Measurements from ENCODE around the gene PCDHGC4.
A peak's percentile ranks its signal among the peaks of the same experiment; 100 is the strongest.

The PCDHGC4 gene

DNA sequence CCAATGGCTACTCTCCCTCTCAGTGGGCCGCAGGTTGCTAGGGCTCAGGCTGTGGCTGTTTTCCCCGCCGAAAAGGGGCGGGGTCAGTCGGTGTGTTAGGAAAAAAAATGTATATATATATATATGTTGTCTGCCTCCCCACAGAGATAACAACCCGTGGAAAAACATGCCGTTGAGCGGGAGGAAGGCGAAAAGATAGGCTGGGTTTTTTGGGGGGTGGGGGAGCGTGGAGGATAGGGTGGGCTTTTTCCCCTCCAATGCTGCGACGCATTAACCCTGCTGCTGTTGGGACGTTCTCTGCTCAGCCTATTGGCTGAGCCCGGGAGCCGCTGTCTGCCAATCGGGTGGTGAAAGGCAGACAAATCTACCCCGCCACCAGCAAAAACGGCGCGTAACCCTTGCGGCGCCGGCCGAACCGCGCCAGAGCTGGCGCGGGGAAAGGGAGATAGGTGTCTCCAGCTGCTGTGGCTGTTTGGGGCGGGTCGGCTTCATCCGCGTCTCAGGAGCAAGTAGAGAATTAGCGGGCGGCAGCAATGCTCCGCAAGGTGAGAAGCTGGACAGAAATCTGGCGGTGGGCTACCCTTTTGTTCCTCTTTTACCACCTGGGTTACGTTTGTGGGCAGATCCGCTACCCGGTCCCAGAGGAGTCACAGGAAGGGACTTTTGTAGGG, at the start of gene PCDHGC4:
Gene PCDHGC4, plus strand, starts transcription at position 390 of the 671 bp plus-strand sequence. Its CDS starts 144 bp downstream, at position 534.
- peak; percentile 66 for DNase-seq

- DNase-seq: no peak
These were observed 47.6 kb upstream of the PCDHGC4 start for GRCh38 chr5:141437221-141437620.

- no peak for DNase-seq
These were observed 45.3 kb upstream of the PCDHGC4 start for GRCh38 chr5:141439411-141440141.

- no peak for DNase-seq
These were observed 44.5 kb upstream of the PCDHGC4 start for GRCh38 chr5:141440341-141440740.

DNA sequence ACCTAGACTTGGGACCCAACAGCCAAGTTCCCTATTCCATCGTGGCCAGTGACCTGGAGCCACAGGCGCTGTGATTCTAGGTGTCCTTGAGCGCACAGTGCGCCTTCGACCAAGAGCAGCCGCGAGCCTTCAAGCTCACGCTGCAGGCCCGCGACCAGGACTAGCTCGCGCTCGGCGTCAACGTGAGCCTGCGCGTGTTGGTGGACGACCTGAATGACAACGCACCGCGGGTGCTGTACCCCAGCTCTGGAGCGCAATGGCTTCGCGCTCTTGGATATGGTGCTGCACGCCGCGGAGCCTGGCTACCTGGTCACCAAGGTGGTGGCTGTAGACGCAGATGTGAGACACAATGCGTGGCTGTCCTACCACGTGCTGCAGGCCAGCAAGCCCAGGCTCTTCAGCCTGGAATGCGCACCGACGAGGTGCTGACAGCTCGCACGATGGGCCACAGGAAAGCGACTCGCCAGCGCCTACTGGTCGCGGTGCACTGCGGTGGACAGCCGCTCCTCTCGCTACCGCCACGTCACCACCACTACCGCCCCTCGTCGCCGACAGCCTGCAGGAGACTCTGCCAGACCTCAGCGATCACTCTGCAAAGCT, 43.2 kb upstream of the PCDHGC4 start:
- no peak for DNase-seq

GRCh38 chr5:141465351-141465750, 19.5 kb upstream of the PCDHGC4 start:
- no peak for DNase-seq

DNA sequence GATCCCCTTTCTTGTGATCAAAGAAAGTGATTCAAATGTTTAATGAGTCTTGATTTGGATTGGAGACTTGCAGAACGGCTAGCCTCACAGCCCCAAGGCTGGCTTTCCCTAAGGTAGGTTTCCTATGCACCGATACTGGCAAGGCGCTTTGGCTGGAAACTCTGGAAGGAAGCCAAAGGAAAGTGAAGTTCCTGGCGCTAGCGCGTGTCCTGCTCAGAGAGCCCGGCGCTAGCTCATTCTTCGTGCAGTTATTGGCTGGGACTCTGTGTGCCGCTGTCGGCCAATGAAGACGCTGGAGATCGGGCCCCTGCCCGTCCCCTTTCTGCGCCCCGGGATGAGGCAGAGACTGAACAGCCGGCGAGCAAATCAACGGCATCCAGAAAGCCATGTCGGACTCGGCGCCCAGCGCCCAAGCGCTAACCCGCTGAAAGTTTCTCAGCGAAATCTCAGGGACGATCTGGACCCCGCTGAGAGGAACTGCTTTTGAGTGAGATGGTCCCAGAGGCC, 9.2 kb upstream of the PCDHGC4 start, which contains the start of gene PCDHGC3:
Gene PCDHGC3, plus strand, starts transcription at position 342 of the 507 bp plus-strand sequence. Its CDS starts 151 bp downstream, at position 493.
- peak; percentile 86 for DNase-seq

- DNase-seq: peak; percentile 41
These were observed 8.5 kb upstream of the PCDHGC4 start for GRCh38 chr5:141476132-141476911.

DNA sequence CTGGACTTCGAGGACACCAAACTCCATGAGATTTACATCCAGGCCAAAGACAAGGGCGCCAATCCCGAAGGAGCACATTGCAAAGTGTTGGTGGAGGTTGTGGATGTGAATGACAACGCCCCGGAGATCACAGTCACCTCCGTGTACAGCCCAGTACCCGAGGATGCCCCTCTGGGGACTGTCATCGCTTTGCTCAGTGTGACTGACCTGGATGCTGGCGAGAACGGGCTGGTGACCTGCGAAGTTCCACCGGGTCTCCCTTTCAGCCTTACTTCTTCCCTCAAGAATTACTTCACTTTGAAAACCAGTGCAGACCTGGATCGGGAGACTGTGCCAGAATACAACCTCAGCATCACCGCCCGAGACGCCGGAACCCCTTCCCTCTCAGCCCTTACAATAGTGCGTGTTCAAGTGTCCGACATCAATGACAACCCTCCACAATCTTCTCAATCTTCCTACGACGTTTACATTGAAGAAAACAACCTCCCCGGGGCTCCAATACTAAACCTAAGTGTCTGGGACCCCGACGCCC, 7.7 kb upstream of the PCDHGC4 start:
- no peak for DNase-seq

DNA sequence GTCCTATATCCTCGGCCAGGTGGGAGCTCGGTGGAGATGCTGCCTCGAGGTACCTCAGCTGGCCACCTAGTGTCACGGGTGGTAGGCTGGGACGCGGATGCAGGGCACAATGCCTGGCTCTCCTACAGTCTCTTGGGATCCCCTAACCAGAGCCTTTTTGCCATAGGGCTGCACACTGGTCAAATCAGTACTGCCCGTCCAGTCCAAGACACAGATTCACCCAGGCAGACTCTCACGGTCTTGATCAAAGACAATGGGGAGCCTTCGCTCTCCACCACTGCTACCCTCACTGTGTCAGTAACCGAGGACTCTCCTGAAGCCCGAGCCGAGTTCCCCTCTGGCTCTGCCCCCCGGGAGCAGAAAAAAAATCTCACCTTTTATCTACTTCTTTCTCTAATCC, 7.0 kb upstream of the PCDHGC4 start:
- DNase-seq: no peak

DNA sequence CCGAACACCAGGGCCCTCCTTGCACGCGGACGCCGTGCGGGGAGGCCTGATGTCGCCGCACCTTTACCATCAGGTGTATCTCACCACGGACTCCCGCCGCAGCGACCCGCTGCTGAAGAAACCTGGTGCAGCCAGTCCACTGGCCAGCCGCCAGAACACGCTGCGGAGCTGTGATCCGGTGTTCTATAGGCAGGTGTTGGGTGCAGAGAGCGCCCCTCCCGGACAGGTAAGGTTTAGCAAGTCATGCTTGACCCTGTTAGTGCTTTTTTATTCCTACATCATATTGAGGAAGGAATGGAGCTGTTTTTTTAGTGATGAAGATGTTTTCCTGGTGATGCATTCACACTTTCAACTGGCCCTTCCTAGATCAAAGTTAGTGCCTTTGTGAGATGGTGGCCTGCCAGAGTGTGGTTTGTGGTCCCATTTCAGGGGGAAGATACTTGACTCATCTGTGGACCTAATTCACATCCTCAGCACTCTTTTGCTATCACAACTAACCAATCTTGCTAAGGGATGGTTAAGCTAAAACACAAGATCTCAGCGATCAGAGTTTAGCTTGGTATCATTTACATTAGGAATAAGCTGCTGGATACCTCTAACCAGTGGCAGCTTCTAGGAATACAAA, 6.4 kb upstream of the PCDHGC4 start:
- no peak for DNase-seq

- no peak for DNase-seq
These were observed 5.1 kb upstream of the PCDHGC4 start for GRCh38 chr5:141479776-141480175.

DNA sequence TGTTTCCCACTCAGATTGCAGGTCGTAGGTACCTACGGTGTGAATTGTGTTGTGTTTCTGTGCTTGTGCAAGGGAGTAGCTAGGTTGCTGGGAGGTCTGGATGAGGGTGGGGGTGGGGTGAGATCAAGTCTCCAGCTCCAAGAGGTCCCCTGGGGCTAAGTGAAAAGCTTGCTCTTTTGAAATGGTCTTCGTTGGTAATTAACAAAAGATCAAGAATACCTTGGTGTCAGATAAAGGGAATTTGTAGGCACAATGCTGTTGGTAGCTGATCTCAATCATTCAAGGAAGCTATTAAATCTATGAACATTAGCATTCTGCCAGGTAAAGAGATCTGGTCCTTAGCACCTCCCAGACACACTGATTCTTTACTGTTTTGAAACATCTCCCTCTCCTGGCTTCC, 928 bp upstream of the PCDHGC4 start:
- DNase-seq: no peak

DNA sequence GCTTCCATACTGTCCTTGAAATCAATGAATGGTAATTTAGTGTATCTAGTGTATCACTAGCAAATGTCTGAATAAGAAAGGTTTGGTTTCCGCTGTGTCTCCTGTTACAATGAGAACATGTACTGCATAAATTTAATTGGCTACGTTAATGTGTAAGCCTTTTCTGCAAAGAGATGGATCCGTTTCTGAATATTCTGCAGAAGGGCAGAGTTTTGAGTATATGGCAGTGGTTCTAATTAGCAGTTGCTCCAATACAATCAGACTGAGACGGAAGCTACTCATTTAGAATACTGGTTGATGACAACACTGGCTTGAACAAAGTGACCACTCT, 555 bp upstream of the PCDHGC4 start:
- no peak for DNase-seq

DNA sequence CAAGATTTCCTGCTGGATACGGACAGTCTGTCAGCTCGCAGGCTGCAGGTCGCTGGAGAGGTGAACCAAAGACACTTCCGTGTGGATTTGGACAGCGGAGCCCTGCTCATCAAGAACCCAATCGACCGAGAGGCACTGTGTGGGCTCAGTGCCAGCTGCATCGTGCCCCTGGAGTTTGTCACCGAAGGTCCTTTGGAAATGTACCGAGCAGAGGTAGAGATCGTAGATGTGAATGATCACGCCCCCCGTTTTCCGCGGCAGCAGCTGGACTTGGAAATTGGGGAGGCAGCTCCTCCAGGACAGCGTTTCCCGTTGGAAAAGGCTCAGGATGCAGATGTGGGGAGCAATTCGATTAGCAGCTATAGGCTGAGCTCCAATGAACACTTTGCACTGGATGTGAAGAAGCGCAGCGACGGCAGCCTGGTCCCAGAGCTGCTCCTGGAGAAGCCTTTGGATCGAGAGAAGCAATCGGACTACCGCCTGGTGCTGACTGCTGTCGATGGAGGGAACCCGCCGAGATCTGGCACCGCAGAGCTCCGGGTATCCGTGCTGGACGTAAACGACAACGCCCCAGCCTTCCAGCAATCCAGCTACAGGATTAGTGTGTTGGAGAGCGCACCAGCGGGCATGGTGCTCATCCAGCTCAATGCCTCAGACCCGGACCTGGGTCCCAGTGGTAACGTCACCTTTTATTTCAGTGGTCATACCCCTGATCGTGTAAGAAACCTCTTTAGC, 658 bp downstream of the PCDHGC4 start:
- DNase-seq: peak; percentile 10

DNA sequence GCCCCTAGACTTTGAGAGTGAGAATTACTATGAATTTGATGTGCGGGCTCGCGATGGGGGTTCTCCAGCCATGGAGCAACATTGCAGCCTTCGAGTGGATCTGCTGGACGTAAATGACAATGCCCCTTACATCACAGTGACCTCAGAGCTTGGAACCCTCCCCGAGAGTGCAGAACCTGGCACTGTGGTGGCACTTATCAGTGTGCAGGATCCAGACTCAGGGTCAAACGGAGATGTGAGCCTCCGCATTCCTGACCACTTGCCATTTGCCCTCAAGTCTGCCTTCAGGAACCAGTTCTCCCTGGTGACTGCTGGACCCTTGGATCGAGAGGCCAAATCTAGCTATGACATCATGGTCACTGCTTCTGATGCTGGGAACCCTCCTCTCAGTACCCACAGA, 1.3 kb downstream of the PCDHGC4 start:
- no peak for DNase-seq

DNA sequence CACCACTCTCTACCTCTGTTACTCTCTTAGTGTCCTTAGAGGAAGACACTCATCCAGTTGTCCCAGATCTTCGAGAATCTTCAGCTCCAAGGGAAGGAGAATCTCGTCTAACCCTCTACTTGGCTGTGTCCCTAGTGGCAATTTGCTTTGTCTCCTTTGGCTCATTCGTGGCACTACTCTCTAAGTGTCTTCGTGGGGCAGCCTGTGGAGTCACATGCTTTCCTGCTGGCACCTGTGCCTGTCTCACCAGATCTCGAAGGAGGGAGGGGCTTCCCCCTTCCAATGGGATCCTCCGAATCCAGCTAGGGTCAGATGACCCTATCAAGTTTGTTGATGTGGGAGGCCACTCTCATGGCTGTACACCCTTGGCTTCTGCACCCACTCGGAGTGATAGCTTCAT, 2.3 kb downstream of the PCDHGC4 start:
- DNase-seq: no peak

- no peak for DNase-seq
These were observed 4.0 kb downstream of the PCDHGC4 start, which contains the start of gene PCDHGC5 for GRCh38 chr5:141488591-141489561. PCDHGC5 (plus strand) TSS chr5:141489081; CDS start chr5:141489241, 160 bp downstream.

DNA sequence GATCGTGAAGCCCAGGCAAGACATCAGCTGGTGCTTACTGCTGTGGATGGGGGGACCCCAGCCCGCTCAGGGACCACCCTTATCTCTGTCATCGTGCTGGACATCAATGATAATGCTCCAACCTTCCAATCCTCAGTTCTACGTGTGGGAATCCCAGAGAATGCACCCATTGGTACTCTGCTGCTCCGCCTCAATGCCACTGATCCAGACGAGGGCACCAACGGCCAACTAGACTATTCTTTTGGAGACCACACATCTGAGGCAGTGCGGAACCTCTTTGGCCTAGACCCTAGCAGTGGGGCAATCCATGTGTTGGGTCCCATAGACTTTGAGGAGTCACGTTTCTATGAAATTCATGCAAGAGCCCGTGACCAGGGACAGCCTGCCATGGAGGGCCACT, 5.0 kb downstream of the PCDHGC4 start:
- no peak for DNase-seq

DNA sequence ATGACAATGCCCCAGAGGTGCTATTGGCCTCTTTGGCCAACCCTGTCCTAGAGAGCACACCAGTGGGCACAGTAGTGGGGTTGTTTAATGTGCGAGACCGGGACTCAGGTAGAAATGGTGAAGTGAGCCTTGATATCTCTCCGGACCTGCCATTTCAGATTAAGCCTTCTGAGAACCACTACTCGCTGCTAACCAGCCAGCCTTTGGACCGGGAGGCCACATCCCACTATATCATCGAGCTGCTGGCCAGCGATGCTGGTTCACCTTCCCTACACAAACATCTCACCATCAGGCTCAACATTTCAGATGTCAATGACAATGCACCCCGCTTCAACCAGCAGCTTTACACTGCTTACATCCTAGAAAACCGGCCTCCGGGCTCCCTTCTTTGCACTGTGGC, 5.4 kb downstream of the PCDHGC4 start:
- DNase-seq: no peak

Measured in NCI-H82 (cell line).